ENCODE data around the gene XRN2. TPM values are rescaled to one million over a fixed set of nuclear protein-coding genes. Genes with fewer than 3 reads are reported as not detected.
"Not testable (repeated sequence)": the region's sequence is repeated elsewhere in the genome, so short reads cannot be mapped to it uniquely, and the experiment has no call there.

The XRN2 gene
- total RNA-seq, 1 donor from 2014 or later = 69.5 TPM

GRCh38 chr20:21411725-21412124, 108.6 kb downstream of the XRN2 start:
- intact Hi-C loops (cut with micrococcal nuclease) = no loop called here

DNA sequence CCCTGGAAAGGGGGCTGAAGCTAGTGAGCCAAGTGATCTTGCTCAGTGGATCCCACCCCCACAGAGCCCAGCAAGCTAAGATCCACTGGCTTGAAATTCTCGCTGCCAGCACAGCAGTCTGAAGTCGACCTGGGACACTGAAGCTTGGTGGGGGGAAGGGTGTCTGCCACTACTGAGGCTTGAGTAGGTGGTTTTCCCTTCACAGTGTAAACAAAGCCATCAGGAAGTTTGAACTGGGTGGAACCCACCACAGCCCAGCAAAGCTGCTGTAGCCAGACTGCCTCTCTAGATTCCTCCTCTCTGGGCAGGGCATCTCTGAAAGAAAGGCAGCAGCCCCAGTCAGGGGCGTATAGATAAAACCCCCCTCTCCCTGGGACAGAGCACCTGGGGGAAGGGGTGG, 110.9 kb downstream of the XRN2 start:
- intact Hi-C loops (cut with micrococcal nuclease) = not testable (repeated sequence)

DNA sequence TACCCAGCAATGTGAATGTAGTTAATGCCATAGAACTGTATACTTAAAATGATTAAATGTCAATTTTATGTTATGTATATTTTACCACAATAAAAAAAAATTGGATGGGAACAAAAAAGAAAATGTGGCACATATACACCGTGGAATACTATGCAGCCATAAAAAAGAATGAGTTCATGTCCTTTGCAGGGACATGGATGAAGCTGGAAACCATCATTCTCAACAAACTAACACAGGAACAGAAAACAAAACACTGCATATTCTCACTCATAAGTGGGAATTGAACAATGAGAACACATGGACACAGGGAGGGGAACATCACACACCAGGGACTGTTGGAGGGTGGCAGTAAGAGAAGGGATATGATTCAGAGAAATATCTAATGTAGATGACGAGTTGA, 116.0 kb downstream of the XRN2 start:
- intact Hi-C loops (cut with micrococcal nuclease) = not testable (repeated sequence)

- intact Hi-C loops (cut with micrococcal nuclease) = no loop called here
These were observed 118.6 kb downstream of the XRN2 start for GRCh38 chr20:21421601-21422236.

DNA sequence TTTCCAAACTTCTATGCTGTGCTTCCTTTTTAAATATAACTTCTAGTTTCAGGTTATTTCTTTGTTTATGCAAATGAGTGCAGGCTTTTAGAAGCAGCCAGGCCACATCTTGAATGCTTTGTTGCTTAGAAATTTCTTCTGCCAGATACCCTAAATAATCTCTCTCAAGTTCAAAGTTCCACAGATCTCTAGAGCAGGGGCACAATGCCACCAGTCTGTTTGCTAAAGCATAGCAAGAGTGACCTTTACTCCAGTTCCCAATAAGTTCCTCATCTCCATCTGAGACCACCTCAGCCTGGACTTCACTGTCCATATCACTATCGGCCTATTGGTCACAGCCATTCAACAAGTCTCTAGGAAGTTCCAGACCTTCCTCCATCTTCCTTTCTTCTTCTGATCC, 120.6 kb downstream of the XRN2 start:
- intact Hi-C loops (cut with micrococcal nuclease) = not testable (repeated sequence)

- intact Hi-C loops (cut with micrococcal nuclease) = no loop called here
These were observed 121.7 kb downstream of the XRN2 start for GRCh38 chr20:21424846-21425245.

- intact Hi-C loops (cut with micrococcal nuclease) = no loop called here
These were observed 126.9 kb downstream of the XRN2 start for GRCh38 chr20:21430020-21430419.

DNA sequence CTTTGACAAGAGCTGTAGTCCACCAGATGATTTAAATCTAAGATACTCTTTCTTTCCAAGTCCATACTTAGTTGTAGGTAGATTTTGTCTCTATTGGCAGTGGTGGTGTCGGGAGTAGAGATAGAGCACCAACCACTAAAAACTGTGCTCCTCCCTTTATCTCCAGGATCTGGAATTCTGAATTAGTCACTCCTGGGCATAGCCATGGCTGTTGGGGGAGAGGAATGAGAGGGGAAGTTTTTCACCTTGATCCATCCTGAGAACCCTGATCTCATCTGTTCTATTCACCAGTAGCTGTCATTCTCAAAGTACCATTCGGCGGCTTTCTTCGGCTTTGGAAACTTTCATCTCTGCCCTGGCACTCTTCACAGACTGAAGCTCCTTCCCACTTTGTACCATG, 129.8 kb downstream of the XRN2 start:
- intact Hi-C loops (cut with micrococcal nuclease) = no loop called here

DNA sequence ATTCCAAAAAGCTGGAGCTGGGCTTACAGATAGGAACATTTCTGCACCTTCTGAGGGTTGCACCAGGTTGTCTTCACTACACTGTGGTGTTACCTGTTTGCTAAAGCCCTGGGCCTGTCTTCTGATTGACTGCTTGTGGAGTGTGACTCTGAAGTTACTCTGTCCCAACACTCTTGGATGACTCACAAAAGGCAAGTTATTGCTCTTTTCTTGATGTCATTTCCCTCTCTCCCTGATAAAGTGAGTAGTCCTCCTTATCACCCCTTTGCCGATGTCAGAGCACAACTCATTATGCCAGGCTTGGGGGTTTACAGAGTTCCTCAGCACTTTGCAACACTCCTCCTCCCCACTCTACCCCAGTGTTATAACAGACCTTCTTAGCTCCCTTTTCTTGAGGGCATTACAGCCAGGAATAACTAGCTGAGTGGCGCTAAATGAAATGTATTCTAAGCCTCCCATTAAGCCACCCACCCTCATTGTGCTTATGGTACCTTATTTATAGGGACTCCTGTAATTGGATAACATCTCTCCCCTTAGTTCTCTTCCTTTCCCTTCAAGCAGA, 130.3 kb downstream of the XRN2 start:
- intact Hi-C loops (cut with micrococcal nuclease) = no loop called here

DNA sequence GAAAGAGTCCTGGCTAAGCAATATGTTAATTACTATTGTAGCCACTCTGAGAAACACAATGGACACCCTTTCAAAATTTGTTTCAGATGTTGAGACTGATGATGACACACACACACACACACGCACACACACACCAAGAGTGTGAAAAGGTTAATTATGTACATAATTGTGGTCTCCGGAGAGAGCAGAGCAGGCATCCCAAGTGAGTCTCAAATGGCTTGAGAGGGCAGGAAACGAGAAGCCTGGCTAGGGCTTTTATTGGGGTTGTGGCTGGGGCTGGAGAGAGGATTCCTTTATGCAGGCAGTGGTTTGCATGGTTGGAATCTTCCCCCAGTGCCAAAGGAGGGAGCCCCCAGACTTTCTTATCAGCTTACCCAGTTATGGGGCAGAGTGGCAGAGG, 132.4 kb downstream of the XRN2 start:
- intact Hi-C loops (cut with micrococcal nuclease) = no loop called here

- intact Hi-C loops (cut with micrococcal nuclease) = no loop called here
These were observed 133.1 kb downstream of the XRN2 start for GRCh38 chr20:21436205-21436604.

- intact Hi-C loops (cut with micrococcal nuclease) = no loop called here
These were observed 134.1 kb downstream of the XRN2 start for GRCh38 chr20:21437248-21437647.

GRCh38 chr20:21437816-21438215, 134.7 kb downstream of the XRN2 start:
- intact Hi-C loops (cut with micrococcal nuclease) = no loop called here

Other genes with a start within 250 kb of the XRN2 start
- gene LINC00237, start 197.0 kb upstream of the XRN2 start, total RNA-seq = not detected in 2 replicates
- 12.1 and 15.5 TPM in 2 replicates for gene KIZ, start 177.2 kb upstream of the XRN2 start, total RNA-seq
- not detected in 2 replicates for gene NKX2-4, start 94.2 kb downstream of the XRN2 start, total RNA-seq
- gene NKX2-2, start 210.7 kb downstream of the XRN2 start, total RNA-seq = not detected in 2 replicates